MCF 10A (cell line): ENCODE measurements around the gene ZNF778. TPM values are rescaled to one million over a fixed set of nuclear protein-coding genes. Genes with fewer than 3 reads are reported as not detected.
"Not testable (repeated sequence)": the region's sequence is repeated elsewhere in the genome, so short reads cannot be mapped to it uniquely, and the experiment has no call there.

Experiments
- BruUV-seq: library from RNA; stranded (reverse); fragments of 400-500 nt; replicated peaks from 2 replicates; lab custom pipeline; 2021; lab: Mats Ljungman, UMichigan
- CTCF ChIA-PET: fragments of 300-600 bp; sonication (Branson Sonifier 250); formaldehyde crosslinking; extraction: SDS; loops from one replicate; lab custom pipeline; 2021; ENCODE audit warnings: antibody characterized with exemption, inconsistent platforms; lab: Yijun Ruan, JAX
- POLR2A ChIA-PET: fragments of 300-600, 350-650 bp; sonication (Branson Sonifier 250); formaldehyde crosslinking; extraction: SDS; loops from one replicate; lab custom pipeline; 2020; ENCODE audit warnings: antibody characterized with exemption, inconsistent platforms; lab: Yijun Ruan, JAX
- DNase-seq: peaks from one replicate; pipeline ENCODE4 v3.0.0-alpha.2; 2018; ENCODE audit not compliant: unreplicated experiment
- H3K27ac Mint-ChIP-seq: one replicate; pipeline ENCODE4 v1.8.0; 2022; ENCODE audit warnings: mild to moderate bottlenecking, low read depth, mixed read lengths; ENCODE audit not compliant: unreplicated experiment
- H3K27me3 Mint-ChIP-seq: one replicate; pipeline ENCODE4 v1.8.0; 2022; ENCODE audit warnings: mixed read lengths; ENCODE audit not compliant: insufficient read depth, unreplicated experiment
- H3K36me3 Mint-ChIP-seq: one replicate; pipeline ENCODE4 v1.8.0; 2022; ENCODE audit warnings: mild to moderate bottlenecking, moderate library complexity, mixed read lengths; ENCODE audit not compliant: insufficient read depth, unreplicated experiment
- H3K4me1 Mint-ChIP-seq: one replicate; pipeline ENCODE4 v1.8.0; 2022; ENCODE audit warnings: mixed read lengths; ENCODE audit not compliant: insufficient read depth, unreplicated experiment
- H3K4me3 Mint-ChIP-seq: one replicate; pipeline ENCODE4 v1.8.0; 2022; ENCODE audit warnings: mild to moderate bottlenecking, moderate library complexity, mixed read lengths; ENCODE audit not compliant: unreplicated experiment
- H3K9me3 Mint-ChIP-seq: one replicate; pipeline ENCODE4 v1.8.0; 2022; ENCODE audit warnings: mixed read lengths; ENCODE audit not compliant: unreplicated experiment
- CTCF ChIP-seq: fragments of 200-600 bp; IDR thresholded peaks from one replicate; pipeline ENCODE4 v1.8.0; 2022; ENCODE audit warnings: antibody characterized with exemption, mild to moderate bottlenecking; ENCODE audit not compliant: unreplicated experiment
- intact Hi-C: fragments of 100-400 bp; cut with micrococcal nuclease; formaldehyde crosslinking; loops from 2 replicates; pipeline ENCODE4 v1.14.1; 2022
- total RNA-seq: library from RNA; stranded (reverse); gene quantifications from 2 replicates; pipeline ENCODE4 v1.2.3, GENCODE V29; 2022

ZNF778 gene
- total RNA-seq, 1 experiment from 2014 or later, result 15.8 TPM

- no peaks in the 10 kb centered on the region for H3K4me1 Mint-ChIP-seq
- H3K9me3 Mint-ChIP-seq, result peaks cover 11% of the 10 kb centered on the region
- ChIA-PET POLR2A (interaction anchor here (0.5 to 1.6 kb wide), 4 partner anchors 22 to 626 kb away, joined by 4 to 6 read pairs (median 6); partner anchors contain the start of genes TCF25 and ZNF778), CTCF (interaction anchor here (0.6 to 0.8 kb wide), 3 partner anchors 42 to 133 kb away, joined by 3 read pairs; no protein-coding TSS in a partner anchor)
- BruUV-seq, result no TSS peak
- TF ChIP-seq CTCF, result no peak
- H3K27me3 Mint-ChIP-seq, result no peaks in the 10 kb centered on the region
- no peak overlapping the region for H3K27ac Mint-ChIP-seq
- intact Hi-C loops, result no loop called here
- DNase-seq, result peak; percentile 45
- H3K36me3 Mint-ChIP-seq, result peaks cover 8% of the 10 kb centered on the region
- peak overlapping the region; percentile 40 for H3K4me3 Mint-ChIP-seq
Measured at GRCh38 chr16:89246903-89247733, 29.6 kb downstream of the ZNF778 start.

- H3K27me3 Mint-ChIP-seq, H3K27ac Mint-ChIP-seq, H3K4me1 Mint-ChIP-seq, BruUV-seq, H3K36me3 Mint-ChIP-seq, H3K4me3 Mint-ChIP-seq, DNase-seq, CTCF ChIA-PET, intact Hi-C loops: not testable (repeated sequence)
- POLR2A ChIA-PET, result interaction anchor here (1.6 kb wide), 1 partner anchor 30 kb away, joined by 6 read pairs; the partner anchor contains the start of gene ZNF778
- H3K9me3 Mint-ChIP-seq, result peaks cover 11% of the 10 kb centered on the region
Measured at GRCh38 chr16:89247734-89248075, 30.2 kb downstream of the ZNF778 start.

- ChIA-PET CTCF (interaction anchor here (0.6 kb wide), 1 partner anchor 492 kb away, joined by 3 read pairs; no protein-coding TSS in a partner anchor), POLR2A (no interaction called here)
- DNase-seq, result no peak
- Mint-ChIP-seq H3K4me1 (no peaks in the 10 kb centered on the region), H3K27me3 (no peaks in the 10 kb centered on the region), H3K27ac (no peak overlapping the region), H3K36me3 (peaks cover 8% of the 10 kb centered on the region), H3K4me3 (no peak overlapping the region), H3K9me3 (peaks cover 11% of the 10 kb centered on the region)
- BruUV-seq, result no TSS peak
- intact Hi-C loops, result no loop called here
- TF ChIP-seq CTCF, result no peak
Measured at GRCh38 chr16:89248196-89248982, 30.9 kb downstream of the ZNF778 start.

DNA sequence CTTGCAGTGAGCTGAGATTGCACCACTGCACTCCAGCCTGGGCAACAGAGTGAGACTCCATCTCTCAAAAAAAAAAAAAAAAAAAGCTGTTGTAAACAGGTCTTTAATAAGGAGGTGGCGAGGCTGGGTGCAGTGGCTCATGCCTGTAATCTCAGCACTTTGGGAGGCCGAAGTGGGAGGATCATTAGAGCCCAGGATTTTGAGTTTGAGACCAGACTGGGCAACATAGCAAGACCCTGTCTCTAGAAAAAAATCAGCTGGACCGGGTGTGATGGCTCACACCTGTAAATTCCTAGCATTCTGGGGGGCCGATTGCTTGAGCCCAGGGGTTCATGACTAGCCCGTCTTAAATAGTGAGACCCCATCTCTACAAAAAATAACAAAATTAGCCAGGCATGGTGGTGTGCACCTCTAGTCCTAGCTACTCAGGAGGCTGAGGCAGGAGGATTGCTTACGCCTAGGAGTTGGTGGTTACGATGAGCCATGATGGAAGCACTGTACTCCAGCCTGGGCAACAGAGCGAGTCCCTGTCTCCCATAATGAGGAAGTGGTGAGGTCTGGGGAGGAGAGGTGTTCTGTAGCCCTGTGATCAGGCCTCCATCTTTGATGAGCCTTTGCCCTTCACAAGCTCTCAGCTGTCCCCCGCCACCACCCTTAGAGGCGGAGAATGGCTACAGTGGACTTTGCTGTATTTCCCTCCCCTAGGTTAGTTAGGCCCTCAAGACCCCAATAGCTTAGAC is 36.2 kb downstream of the ZNF778 start:
- TF ChIP-seq CTCF, result no peak
- Mint-ChIP-seq H3K27ac (no peak overlapping the region), H3K9me3 (peaks cover 11% of the 10 kb centered on the region), H3K4me3 (no peak overlapping the region), H3K4me1 (no peaks in the 10 kb centered on the region), H3K36me3 (peaks cover 4% of the 10 kb centered on the region), H3K27me3 (no peaks in the 10 kb centered on the region)
- ChIA-PET POLR2A (no interaction called here), CTCF (interaction anchor here (1.5 kb wide), 1 partner anchor 35 kb away, joined by 4 read pairs; no protein-coding TSS in a partner anchor)
- DNase-seq, result no peak
- intact Hi-C loops, result no loop called here
- no TSS peak for BruUV-seq
